Body of pancreas (tissue), 4 donors: ENCODE results near the gene TTC39C.

ENCODE experiments used
- POLR2A ChIP-seq, 3 donors: fragments of 450-650 bp; IDR thresholded peaks; one replicate each; pipeline ENCODE4 v1.6.1; 2016; ENCODE audit warnings: antibody characterized with exemption in 3 of 3, mild to moderate bottlenecking in 2 of 3
- TF ChIP-seq, protein P1 (sequence below), 7 experiments: fragments of 450-650 bp in 4 of 7; fragments of 200-600 bp in 3 of 7; sonication (generic) in 3 of 7; IDR thresholded peaks; one replicate each; pipeline ENCODE4 v1.5.1; 2016 to 2019; ENCODE audit warnings: antibody characterized with exemption in 7 of 7

DNA sequence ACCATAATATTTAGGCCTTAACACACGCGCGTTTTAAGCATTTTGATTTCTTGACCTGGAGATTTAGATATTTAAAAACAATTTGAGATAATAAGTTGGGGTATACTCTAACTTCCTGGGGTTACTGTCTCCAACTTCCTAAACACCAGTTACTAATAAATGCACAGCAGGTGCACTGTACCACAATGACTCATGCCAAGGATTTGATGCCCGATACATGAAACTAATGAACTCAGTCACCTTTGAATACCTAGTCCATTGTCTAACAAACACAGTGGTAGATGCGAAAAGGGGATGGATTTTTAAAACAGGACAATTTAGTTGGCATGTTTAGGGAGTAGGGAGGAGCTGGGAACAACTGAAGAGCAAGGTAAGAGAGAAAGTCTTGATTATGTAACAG, 145.5 kb downstream of the TTC39C start:
- TF ChIP-seq, protein P1, sequence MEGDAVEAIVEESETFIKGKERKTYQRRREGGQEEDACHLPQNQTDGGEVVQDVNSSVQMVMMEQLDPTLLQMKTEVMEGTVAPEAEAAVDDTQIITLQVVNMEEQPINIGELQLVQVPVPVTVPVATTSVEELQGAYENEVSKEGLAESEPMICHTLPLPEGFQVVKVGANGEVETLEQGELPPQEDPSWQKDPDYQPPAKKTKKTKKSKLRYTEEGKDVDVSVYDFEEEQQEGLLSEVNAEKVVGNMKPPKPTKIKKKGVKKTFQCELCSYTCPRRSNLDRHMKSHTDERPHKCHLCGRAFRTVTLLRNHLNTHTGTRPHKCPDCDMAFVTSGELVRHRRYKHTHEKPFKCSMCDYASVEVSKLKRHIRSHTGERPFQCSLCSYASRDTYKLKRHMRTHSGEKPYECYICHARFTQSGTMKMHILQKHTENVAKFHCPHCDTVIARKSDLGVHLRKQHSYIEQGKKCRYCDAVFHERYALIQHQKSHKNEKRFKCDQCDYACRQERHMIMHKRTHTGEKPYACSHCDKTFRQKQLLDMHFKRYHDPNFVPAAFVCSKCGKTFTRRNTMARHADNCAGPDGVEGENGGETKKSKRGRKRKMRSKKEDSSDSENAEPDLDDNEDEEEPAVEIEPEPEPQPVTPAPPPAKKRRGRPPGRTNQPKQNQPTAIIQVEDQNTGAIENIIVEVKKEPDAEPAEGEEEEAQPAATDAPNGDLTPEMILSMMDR (IDR thresholded peaks at IDR 0.05), result no peak
- TF ChIP-seq POLR2A (IDR thresholded peaks at IDR 0.05), result no peak
